Skeletal muscle tissue (tissue), 4 donors: ENCODE measurements around the gene YWHAE. TPM values are rescaled to one million over a fixed set of nuclear protein-coding genes. Genes with fewer than 3 reads are reported as not detected.
"Not testable (repeated sequence)": the region's sequence is repeated elsewhere in the genome, so short reads cannot be mapped to it uniquely, and the experiment has no call there.

Experiments
- H3K27ac ChIP-seq: one replicate; pipeline ENCODE4 v1.7.0; 2013; ENCODE audit warnings: mild to moderate bottlenecking, low read depth, low read length, inconsistent platforms
- H3K27me3 ChIP-seq, 3 donors: one replicate each; pipeline ENCODE4 v1.7.0; 2013; ENCODE audit warnings: low read length in 3 of 3; ENCODE audit not compliant: control insufficient read depth in 3 of 3, insufficient read depth in 3 of 3
- H3K36me3 ChIP-seq, 3 donors: one replicate each; pipeline ENCODE4 v1.7.0; 2013; ENCODE audit warnings: low read length in 3 of 3; ENCODE audit not compliant: control insufficient read depth in 3 of 3, insufficient read depth in 3 of 3
- H3K4me1 ChIP-seq, 3 donors: one replicate each; pipeline ENCODE4 v1.7.0; 2013; ENCODE audit warnings: low read length in 3 of 3, mild to moderate bottlenecking in 3 of 3; ENCODE audit not compliant: control insufficient read depth in 3 of 3, insufficient read depth in 3 of 3
- H3K4me3 ChIP-seq, 3 donors: one replicate each; pipeline ENCODE4 v1.7.0; 2013; ENCODE audit warnings: low read length in 3 of 3
- H3K9ac ChIP-seq, 3 donors: one replicate each; pipeline ENCODE4 v1.7.0; 2013; ENCODE audit warnings: low read length in 3 of 3, mild to moderate bottlenecking in 3 of 3, moderate library complexity in 2 of 3, low read depth in 1 of 3
- H3K9me3 ChIP-seq, 3 donors: one replicate each; pipeline ENCODE4 v1.7.0; 2013; ENCODE audit warnings: low read length in 3 of 3; ENCODE audit not compliant: control insufficient read depth in 3 of 3
- total RNA-seq: library from RNA; depleted of rRNA; stranded (reverse); fragments of >200 nt; gene quantifications from one replicate; pipeline ENCODE4 v1.2.3, GENCODE V29; 2014
- donor health status: Osteomylitis.

Gene YWHAE
- total RNA-seq, 1 donor from 2014 or later = 280 TPM

GRCh38 chr17:1322480-1322879 is 77.5 kb downstream of the YWHAE start:
- H3K4me1 ChIP-seq = peaks cover 0 to 4% (median 0%) of the 10 kb centered on the region in 3 donors
- no peak overlapping the region for H3K27ac ChIP-seq
- H3K9ac ChIP-seq = no peak overlapping the region
- no peaks in the 10 kb centered on the region for H3K9me3 ChIP-seq
- peaks cover 0 to 7% (median 5%) of the 10 kb centered on the region in 3 donors for H3K27me3 ChIP-seq
- H3K4me3 ChIP-seq = no peak overlapping the region
- H3K36me3 ChIP-seq = no peaks in the 10 kb centered on the region

- Histone ChIP-seq H3K27ac (no peak overlapping the region), H3K4me3 (no peak overlapping the region), H3K36me3 (no peaks in the 10 kb centered on the region), H3K9me3 (no peaks in the 10 kb centered on the region), H3K27me3 (peaks cover 0 to 7% (median 5%) of the 10 kb centered on the region in 3 donors), H3K4me1 (peaks cover 0 to 4% (median 0%) of the 10 kb centered on the region in 3 donors), H3K9ac (no peak overlapping the region)
These were observed 78.0 kb downstream of the YWHAE start for GRCh38 chr17:1322014-1322428.

GRCh38 chr17:1315891-1316403 is 84.1 kb downstream of the YWHAE start:
- no peak overlapping the region for H3K4me3 ChIP-seq
- no peaks in the 10 kb centered on the region for H3K9me3 ChIP-seq
- peaks cover 19 to 33% (median 23%) of the 10 kb centered on the region in 3 donors for H3K27me3 ChIP-seq
- H3K36me3 ChIP-seq = no peaks in the 10 kb centered on the region
- no peak overlapping the region for H3K9ac ChIP-seq
- no peak overlapping the region for H3K27ac ChIP-seq
- H3K4me1 ChIP-seq = peaks cover 0 to 4% (median 3%) of the 10 kb centered on the region in 3 donors

GRCh38 chr17:1315409-1315808 is 84.6 kb downstream of the YWHAE start:
- Histone ChIP-seq H3K36me3 (no peaks in the 10 kb centered on the region), H3K4me3 (no peak overlapping the region), H3K27ac (no peak overlapping the region)

GRCh38 chr17:1313270-1314005 is 86.6 kb downstream of the YWHAE start:
- Histone ChIP-seq H3K4me1 (peaks cover 0 to 3% (median 3%) of the 10 kb centered on the region in 3 donors), H3K36me3 (no peaks in the 10 kb centered on the region), H3K9ac (no peak overlapping the region), H3K4me3 (no peak overlapping the region), H3K27ac (no peak overlapping the region), H3K27me3 (peaks cover 19 to 29% (median 23%) of the 10 kb centered on the region in 3 donors), H3K9me3 (no peaks in the 10 kb centered on the region)

More at GRCh38 chr17:1315409-1315808, 84.6 kb downstream of the YWHAE start:
- H3K9ac ChIP-seq = no peak overlapping the region
- H3K9me3 ChIP-seq = no peaks in the 10 kb centered on the region
- H3K27me3 ChIP-seq = peaks cover 19 to 33% (median 23%) of the 10 kb centered on the region in 3 donors
- peaks cover 0 to 4% (median 3%) of the 10 kb centered on the region in 3 donors for H3K4me1 ChIP-seq

GRCh38 chr17:1312261-1312870 is 87.7 kb downstream of the YWHAE start:
- H3K36me3 ChIP-seq = no peaks in the 10 kb centered on the region
- H3K9me3 ChIP-seq = no peaks in the 10 kb centered on the region
- H3K27me3 ChIP-seq = peaks cover 19 to 33% (median 23%) of the 10 kb centered on the region in 3 donors
- no peak overlapping the region for H3K27ac ChIP-seq
- no peak overlapping the region for H3K4me3 ChIP-seq
- no peak overlapping the region for H3K9ac ChIP-seq
- H3K4me1 ChIP-seq = peaks cover 0 to 3% (median 0%) of the 10 kb centered on the region in 3 donors

- H3K4me1 ChIP-seq, H3K4me3 ChIP-seq, H3K36me3 ChIP-seq, H3K9me3 ChIP-seq, H3K9ac ChIP-seq, H3K27ac ChIP-seq: not testable (repeated sequence)
- H3K27me3 ChIP-seq = peaks cover 8 to 38% (median 24%) of the 10 kb centered on the region in 3 donors
These were observed 92.2 kb downstream of the YWHAE start for GRCh38 chr17:1307829-1308228.

- Histone ChIP-seq H3K4me3 (no peak overlapping the region), H3K36me3 (no peaks in the 10 kb centered on the region), H3K9me3 (no peaks in the 10 kb centered on the region), H3K9ac (no peak overlapping the region), H3K27me3 (peaks cover 13 to 48% (median 32%) of the 10 kb centered on the region in 3 donors), H3K27ac (no peak overlapping the region), H3K4me1 (peaks cover 0 to 2% (median 0%) of the 10 kb centered on the region in 3 donors)
These were observed 95.0 kb downstream of the YWHAE start for GRCh38 chr17:1304962-1305563.

GRCh38 chr17:1304522-1304921 is 95.5 kb downstream of the YWHAE start:
- Histone ChIP-seq H3K27ac (no peak overlapping the region), H3K9me3 (no peaks in the 10 kb centered on the region), H3K36me3 (no peaks in the 10 kb centered on the region), H3K9ac (no peak overlapping the region), H3K4me1 (peaks cover 0 to 2% (median 0%) of the 10 kb centered on the region in 3 donors), H3K4me3 (no peak overlapping the region), H3K27me3 (peaks cover 16 to 53% (median 34%) of the 10 kb centered on the region in 3 donors)
